ENCODE data around the gene MRPS10.

- peak in 5 of 6 experiments; percentile 28 to 55 (median 46) for TF ChIP-seq CTCF (IDR thresholded peaks at IDR 0.05)
- no peak for TF ChIP-seq POLR2A (IDR thresholded peaks at IDR 0.05)
Measured at GRCh38 chr6:42260972-42261371, 43.3 kb upstream of the MRPS10 start.

Measured in Peyer's patch (tissue), 4 donors.